Activated CD8-positive, alpha-beta memory T cell treated with anti-CD3 and anti-CD28 coated beads, Interleukin-2, amount 50 U/mL, for 24 hours (primary cell): ENCODE measurements around the gene SLC19A1.
A peak's percentile ranks its signal among the peaks of the same experiment; 100 is the strongest.

ENCODE experiments used
- DNase-seq: peaks from one replicate; pipeline ENCODE4 v3.0.0-alpha.2; 2020; ENCODE audit errors: extremely low read depth

The SLC19A1 gene

DNA sequence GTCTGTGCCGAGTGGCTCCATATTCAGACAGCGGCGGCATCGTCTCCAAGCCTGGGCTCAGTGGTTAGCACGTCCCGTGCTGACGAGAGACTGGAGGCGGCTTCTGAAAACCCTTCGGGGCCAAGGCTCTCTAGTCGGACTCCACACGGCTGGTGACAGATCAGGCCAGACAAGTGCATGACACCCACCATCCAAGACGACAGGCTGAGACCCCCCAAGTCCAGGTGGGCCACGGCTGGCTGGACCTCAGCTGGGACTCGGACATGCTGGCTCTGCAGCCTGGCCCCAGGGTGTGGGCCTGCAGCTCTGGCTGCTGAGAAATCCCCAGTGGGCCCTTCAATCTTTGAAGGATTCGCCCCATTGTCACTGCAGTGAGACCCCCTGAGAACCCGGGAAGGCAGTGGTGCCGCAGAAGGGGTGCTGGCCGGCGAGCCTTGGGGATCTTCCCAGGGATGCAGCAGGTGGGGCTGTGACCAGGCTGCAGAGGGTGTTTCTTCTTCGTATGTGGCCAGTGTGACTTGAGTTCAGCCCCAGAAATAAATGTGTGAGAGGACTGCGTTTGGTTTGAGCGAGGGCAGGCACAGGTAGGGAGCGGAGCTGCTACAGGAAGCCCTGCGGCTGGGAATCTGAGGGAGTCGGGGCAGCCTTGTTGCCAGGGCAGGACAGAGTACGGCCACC lies 15.9 kb upstream of the SLC19A1 start:
- DNase-seq, result no peak

DNA sequence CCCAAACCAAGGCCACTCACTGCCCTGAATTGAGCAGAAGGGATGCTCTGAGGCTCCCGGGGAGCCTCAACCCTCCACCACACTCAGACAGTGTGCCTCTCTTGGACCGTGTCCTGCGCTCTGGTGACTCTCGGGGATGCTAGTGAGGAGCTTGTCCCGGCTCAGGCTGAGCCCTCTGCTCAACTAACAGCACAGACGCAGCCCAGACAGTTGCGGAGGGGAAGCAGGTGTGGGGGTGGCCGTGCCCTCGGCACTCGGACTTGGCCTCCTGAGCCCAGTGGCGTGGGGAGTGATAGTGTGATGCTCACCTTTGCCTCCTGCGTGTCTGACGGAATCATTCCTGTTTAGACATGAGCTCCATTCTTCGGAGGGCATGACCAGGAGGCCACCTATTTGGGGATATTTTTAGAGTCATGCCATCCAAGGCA lies 15.4 kb upstream of the SLC19A1 start:
- DNase-seq, result no peak

GRCh38 chr21:45556645-45557615 lies 14.7 kb upstream of the SLC19A1 start:
- DNase-seq, result no peak

- DNase-seq, result no peak
These were observed 14.0 kb upstream of the SLC19A1 start for GRCh38 chr21:45556302-45556644.

DNA sequence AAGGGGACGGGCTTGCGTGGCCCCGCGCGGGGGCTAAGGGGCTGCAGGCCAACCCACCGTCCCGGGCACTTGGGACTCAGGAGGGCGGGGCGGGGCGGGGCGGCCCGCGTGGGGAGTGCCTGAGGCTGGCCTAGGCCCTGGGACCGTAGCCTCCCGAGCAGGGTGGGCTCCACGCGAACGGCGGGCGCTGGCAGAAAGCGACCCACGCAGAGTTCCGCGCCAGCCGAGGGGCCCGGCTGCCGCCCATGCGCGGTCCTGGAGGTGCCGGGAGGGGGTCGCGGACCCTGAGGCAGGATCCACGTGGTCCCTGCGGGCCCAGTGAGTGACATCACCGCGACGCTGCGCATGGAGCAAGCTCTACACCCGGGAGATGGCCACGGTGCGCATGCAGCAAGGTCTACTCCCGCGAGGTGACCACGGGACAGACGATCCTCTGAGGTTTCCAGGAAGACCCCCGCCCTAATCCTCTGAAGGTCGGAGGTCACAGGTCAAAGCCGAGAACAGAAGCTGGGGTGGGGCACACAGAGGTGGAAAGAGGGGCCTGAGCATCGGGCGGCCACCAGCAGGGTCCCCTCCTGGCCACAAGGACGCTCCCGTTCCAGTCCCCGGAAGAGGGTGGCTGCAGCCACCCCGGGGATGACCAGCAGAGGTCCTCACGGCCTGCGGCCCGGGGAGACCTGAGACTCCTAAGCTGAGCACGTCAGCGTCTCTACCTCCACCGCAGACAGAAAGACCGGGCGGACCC lies 13.5 kb upstream of the SLC19A1 start:
- DNase-seq, result no peak

DNA sequence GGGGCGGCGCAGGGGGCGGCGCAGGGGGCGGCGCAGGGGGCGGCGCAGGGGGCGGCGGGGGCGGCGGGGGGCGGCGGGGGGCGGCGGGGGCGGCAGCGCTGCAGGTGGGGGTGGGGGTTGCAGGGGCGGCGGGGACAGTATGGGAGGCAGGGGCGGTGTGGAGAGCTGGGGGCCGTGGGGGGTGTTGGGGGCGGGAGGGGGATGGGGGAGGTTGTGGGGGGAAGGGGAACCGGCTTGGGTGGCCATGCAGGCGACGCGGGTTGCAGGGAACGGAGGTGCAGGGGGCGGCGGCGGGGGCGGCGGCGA lies 13.0 kb upstream of the SLC19A1 start:
- no peak for DNase-seq

- peak; percentile 61 for DNase-seq
These were observed 12.4 kb upstream of the SLC19A1 start for GRCh38 chr21:45554477-45555175.

GRCh38 chr21:45552696-45553391 lies 10.6 kb upstream of the SLC19A1 start:
- no peak for DNase-seq

DNA sequence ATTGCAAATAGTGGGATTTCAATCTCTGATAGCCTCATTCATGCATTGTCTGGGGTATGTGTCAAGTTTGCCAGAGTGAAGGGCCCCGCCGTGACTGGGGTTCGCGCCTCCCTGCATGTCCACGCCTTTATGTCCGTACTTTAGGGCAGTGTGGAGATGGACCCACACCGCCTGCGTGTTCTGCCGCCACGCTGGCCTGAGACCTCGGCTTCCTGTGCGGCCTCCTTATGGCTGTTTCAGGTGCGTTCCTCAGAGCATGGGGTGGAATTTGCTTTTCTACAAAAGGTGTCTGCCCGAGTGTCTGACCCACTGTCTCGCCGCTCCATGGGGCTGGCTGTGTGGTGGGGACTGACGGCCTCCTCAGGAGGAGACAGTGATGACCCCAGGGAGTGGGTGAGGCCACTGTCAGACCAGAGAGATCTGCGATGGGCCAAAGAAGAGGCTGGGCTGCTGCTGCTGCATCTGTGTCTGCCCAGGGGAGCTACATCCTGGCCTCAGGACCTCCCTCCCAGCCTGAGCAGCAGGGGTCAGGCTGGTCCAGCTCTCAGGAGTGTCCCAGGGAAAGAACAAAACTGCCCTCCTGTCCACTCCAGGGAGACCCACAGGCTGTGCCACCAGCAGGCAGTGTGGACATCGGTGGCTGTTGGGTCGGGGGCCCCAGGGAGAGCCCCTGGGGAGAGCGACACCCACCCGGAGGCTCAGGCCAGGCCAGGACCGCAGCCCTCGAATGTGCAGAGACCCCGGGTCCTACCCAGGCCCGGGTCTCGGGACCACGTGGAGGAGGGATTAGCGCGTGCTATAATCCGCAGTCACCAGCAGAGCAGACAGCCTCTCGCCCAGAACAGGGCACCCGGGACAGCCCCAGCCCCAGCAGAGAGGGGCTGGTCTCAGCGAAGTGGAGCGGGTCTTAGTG lies 9.8 kb upstream of the SLC19A1 start:
- DNase-seq, result no peak

DNA sequence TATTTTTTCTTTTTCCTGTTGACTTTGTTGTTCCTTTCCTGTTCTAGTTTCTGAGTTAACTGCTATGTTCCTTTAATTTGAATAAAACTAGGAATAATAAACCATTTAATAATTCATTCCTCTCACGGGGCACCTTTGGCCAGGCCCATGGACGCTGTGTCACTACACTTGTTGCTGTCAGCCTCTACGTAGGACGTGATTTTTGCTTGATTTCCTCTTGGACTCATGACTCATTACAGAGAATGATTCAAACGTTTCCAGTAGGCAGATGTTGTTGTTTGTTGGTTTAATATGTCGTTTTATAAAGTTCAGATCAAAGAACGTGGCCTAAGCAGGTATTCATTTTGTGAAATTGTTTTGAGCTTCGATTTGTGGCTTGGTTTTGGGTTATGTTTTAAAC lies 9.1 kb upstream of the SLC19A1 start:
- no peak for DNase-seq

GRCh38 chr21:45550522-45551210 lies 8.4 kb upstream of the SLC19A1 start:
- DNase-seq, result no peak

DNA sequence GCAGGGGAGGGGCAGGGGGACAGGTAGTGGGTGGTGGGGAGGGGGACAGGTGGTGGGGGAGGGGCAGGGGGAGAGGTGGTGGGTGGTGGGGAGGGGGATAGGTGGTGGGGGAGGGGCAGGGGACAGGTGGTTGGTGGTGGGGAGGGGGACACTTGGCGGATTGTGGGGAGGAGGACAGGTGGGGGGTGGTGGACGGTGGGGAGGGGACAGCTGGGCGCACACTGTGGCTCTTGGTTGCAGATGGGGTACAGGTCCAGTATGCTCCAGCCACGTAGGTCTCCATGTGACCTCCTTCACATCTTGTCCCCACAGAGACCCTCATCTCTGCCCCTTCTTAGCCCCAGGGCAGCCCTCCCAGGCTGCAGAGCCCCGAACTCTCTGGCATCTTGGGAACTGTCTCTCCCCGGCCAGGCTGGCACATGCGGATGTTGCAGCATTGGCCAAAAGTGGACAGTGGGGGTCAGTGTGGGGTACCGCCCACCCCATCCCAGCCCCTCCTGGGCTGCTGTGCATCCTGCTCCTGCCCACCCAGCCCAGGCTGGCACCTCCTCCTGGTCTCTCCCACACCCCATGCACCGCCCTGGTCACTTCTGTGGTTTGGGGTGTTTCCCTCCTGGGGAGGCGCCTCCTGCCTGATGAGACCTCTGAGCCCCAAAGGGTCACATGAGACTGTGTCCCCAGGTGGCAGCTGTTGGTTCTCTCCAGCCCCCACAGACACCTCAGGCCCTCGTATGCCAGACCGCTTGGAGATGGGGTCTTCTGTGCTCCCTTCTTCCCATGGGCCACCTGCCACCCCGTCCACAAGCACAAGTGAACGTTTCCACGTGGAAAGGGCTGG lies 7.6 kb upstream of the SLC19A1 start:
- no peak for DNase-seq

GRCh38 chr21:45548711-45549491 lies 6.7 kb upstream of the SLC19A1 start:
- DNase-seq, result no peak

DNA sequence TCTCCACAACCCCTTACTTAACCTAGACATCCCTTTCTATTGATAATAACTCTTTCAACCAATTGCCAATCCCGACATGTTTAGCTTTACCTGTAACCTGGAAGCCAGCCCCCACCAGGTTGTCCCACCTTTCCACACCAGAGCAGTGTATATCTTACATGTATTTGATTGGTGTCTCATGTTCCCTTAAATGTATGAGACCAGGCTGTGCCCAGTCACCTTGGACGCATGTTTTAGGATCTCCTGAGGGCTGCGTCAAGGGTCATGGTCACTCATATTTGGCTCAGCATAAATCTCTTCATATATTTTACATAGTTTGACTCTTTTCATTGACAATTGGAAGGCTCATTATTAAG lies 5.3 kb upstream of the SLC19A1 start:
- no peak for DNase-seq

GRCh38 chr21:45546636-45547544 lies 4.7 kb upstream of the SLC19A1 start:
- no peak for DNase-seq

- DNase-seq, result no peak
These were observed 3.7 kb upstream of the SLC19A1 start for GRCh38 chr21:45545691-45546531.
